LNCaP clone FGC (cell line): Measurements from ENCODE around the gene HUWE1.

ENCODE experiments used
- DNase-seq: peaks from one replicate; pipeline ENCODE4 v3.0.0-alpha.2; 2011; ENCODE audit warnings: low read depth
- H3K4me3 ChIP-seq: 2 replicates; pipeline ENCODE4 v1.5.1; 2011; ENCODE audit warnings: mild to moderate bottlenecking, low read depth, low read length, control low read depth
- TF ChIP-seq, protein P1 (sequence below): IDR thresholded peaks from 2 replicates; pipeline ENCODE4 v1.5.1; 2012; ENCODE audit warnings: mild to moderate bottlenecking; ENCODE audit not compliant: control insufficient read depth, insufficient read depth; ENCODE audit errors: extremely low read depth

Gene HUWE1

DNA sequence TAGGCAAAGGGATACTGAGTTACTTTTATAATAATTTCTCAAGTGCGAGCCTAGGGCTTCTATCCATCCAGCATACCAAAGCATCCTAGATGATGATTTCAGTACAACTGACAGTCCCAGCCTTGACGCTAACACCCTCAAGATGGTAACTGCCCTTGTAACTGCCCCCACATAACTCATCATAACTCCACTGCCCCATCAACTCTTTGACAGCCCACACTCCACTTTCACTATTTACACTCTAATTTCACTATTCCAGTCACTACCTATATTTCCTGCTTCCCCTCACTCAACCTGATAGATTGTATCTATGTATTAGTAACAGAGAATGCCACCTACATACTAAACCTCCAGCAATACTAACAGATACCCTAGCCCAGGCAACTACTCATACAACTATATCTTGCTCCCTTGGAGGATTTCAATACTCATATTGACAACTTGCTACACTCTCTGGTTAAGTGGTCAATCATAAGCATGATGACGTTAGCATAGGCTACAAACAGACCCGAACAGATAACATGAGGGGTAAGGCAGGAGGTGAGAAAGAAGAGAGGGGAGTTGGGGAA lies 65.0 kb downstream of the HUWE1 start:
- no peak for DNase-seq
- TF ChIP-seq, protein P1, sequence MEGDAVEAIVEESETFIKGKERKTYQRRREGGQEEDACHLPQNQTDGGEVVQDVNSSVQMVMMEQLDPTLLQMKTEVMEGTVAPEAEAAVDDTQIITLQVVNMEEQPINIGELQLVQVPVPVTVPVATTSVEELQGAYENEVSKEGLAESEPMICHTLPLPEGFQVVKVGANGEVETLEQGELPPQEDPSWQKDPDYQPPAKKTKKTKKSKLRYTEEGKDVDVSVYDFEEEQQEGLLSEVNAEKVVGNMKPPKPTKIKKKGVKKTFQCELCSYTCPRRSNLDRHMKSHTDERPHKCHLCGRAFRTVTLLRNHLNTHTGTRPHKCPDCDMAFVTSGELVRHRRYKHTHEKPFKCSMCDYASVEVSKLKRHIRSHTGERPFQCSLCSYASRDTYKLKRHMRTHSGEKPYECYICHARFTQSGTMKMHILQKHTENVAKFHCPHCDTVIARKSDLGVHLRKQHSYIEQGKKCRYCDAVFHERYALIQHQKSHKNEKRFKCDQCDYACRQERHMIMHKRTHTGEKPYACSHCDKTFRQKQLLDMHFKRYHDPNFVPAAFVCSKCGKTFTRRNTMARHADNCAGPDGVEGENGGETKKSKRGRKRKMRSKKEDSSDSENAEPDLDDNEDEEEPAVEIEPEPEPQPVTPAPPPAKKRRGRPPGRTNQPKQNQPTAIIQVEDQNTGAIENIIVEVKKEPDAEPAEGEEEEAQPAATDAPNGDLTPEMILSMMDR: no peak
- H3K4me3 ChIP-seq: no peak overlapping the region

DNA sequence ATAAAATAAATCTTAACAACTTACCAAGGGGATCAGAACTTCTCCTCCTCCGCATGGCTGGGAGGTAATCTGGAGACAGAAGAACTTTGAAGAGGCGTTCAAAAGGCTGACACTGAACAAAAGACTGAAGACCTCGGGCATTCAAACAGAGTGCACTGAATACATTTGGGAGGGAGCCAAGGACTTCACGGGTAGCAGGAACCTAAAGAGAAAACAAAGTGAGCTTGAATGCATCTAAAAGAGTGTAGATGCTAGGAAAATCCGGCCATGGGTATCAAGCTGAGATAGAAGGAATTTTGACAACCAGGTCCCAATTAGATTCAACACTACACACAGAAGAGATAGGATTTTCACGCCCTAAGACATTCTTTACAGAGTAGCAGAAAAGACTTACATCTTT lies 69.6 kb downstream of the HUWE1 start:
- no peak overlapping the region for H3K4me3 ChIP-seq
- TF ChIP-seq, protein P1: no peak
- DNase-seq: no peak

DNA sequence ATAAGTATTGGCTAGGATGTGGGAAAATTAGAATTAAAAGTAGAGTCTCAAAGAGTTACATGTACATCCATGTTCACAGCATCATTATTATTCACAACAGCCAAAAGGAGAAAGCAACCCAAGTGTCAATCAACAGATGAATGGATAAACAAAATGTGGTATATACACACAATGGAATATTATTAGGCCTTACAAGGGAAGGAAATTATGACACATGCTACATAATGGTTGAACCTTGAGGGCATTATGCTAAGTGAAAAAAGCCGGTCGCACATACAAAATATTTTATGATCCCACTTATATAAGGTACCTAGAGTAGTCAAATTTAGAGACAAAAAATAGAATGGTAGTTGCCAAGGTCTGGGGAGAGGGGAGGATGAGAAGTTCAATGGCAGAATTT lies 80.1 kb downstream of the HUWE1 start:
- TF ChIP-seq, protein P1: no peak
- no peak for DNase-seq
- no peak overlapping the region for H3K4me3 ChIP-seq

DNA sequence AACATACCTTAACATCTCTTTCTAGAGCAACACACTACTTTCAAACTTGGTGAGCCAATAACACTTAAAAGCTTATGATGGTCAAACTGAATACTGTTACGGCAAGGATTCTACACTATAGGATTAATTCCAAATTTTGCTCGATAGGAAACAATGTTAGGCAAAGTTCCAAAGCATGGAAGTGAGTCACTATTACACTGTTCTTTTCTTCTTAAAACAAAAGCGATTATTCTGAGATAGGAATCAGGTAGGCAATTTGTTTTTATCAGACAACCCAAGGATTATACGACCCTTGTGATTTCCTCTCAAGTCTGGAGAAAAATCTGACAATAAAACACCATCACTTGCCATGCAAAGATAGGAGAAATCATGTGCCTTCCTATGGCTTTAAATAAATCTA lies 81.5 kb downstream of the HUWE1 start:
- no peak for DNase-seq
- TF ChIP-seq, protein P1: no peak
- no peak overlapping the region for H3K4me3 ChIP-seq

DNA sequence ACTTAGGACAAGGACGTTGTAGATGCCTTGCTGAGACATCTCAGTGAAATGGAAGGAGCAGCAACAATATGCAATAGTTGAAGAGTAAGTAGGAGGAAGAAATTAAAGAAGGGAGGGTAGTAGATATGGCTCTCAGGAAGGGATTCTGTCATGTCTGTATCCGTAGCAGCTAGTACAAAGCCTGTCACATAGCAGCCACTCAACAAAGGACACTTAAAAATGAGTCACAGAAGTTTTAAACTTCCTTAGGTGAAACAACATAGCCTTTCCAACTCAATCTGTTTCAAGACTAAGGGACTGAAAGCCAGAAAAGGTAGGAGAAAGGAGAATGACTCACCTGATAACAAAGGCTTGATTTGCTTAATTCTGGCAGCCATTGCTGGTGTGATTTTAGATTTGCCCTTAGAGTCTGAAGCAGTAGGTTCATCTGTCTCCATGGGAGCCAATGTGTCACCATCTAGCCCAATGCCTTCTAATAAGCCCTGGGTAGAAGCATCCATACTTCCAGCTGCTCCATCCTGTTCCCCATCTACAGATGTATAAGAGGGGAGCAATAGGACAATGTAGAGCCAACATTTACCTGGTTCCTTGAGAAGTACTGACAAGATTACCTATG lies 86.6 kb downstream of the HUWE1 start:
- DNase-seq: no peak
- no peak overlapping the region for H3K4me3 ChIP-seq
- TF ChIP-seq, protein P1: no peak

DNA sequence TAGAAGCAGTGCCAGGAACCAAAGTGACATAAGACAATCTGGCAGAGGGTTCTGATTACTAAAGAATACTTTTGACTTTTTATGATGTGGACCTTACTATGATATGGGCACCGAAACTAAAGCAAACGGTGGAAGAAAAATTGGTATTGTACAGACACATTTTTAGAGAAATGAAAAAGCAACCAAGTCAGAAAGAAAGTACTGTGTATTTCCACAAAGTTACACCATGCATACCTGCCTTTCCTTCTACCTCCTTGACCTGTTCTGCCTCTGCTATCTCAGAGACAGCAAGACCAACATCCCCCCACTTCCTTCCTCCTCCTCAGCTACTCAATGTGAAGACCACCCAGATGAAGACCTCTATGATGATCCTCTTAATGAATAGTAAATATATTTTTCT lies 88.3 kb downstream of the HUWE1 start:
- TF ChIP-seq, protein P1: no peak
- no peak for DNase-seq

More for the DNA sequence above, 88.3 kb downstream of the HUWE1 start:
- no peak overlapping the region for H3K4me3 ChIP-seq
